H1 (cell line): Measurements from ENCODE around the gene ACKR1. TPM values are rescaled to one million over a fixed set of nuclear protein-coding genes. Genes with fewer than 3 reads are reported as not detected.

ENCODE experiments used
- CBX8 ChIP-seq: fragments of 300-800, 300-1000 bp; sonication (generic); IDR thresholded peaks from 2 replicates; pipeline ENCODE4 v1.7.1; 2016; ENCODE audit warnings: low read depth, low read length, borderline replicate concordance
- CHD7 ChIP-seq: fragments of 300-600 bp; sonication (generic); IDR thresholded peaks from 2 replicates; pipeline ENCODE4 v1.7.1; 2012; ENCODE audit warnings: low read length, moderate library complexity, mild to moderate bottlenecking, inconsistent platforms; ENCODE audit not compliant: insufficient replicate concordance
- E2F6 ChIP-seq: IDR thresholded peaks from 2 replicates; pipeline ENCODE4 v1.6.1; 2012; ENCODE audit warnings: inconsistent platforms
- HDAC6 ChIP-seq: IDR thresholded peaks from one replicate; pipeline ENCODE4 v1.7.1; 2012; ENCODE audit warnings: low read depth, mild to moderate bottlenecking, inconsistent platforms, low read length, moderate library complexity
- JUND ChIP-seq: IDR thresholded peaks from 2 replicates; pipeline ENCODE4 v1.6.1; 2011; ENCODE audit warnings: mild to moderate bottlenecking, improper control_type of control experiment, low read length
- PHF8 ChIP-seq: fragments of 200-600 bp; sonication (generic); conservative IDR thresholded peaks from 2 replicates; pipeline ENCODE4 v1.7.1; 2012; ENCODE audit warnings: low read depth, mild to moderate bottlenecking, inconsistent platforms, low read length, moderate library complexity
- SIN3A ChIP-seq, 2 experiments: IDR thresholded peaks in 1 of 2; conservative IDR thresholded peaks in 1 of 2; 2 replicates each; pipeline ENCODE4 v1.6.1; 2011 to 2012; ENCODE audit warnings: low read length in 2 of 2, improper control_type of control experiment in 1 of 2, low read depth in 1 of 2, mild to moderate bottlenecking in 1 of 2
- SP4 ChIP-seq: IDR thresholded peaks from 2 replicates; pipeline ENCODE4 v1.6.1; 2012; ENCODE audit warnings: low read length, inconsistent platforms
- TCF12 ChIP-seq: IDR thresholded peaks from 2 replicates; pipeline ENCODE4 v1.6.1; 2011; ENCODE audit warnings: low read depth, mild to moderate bottlenecking, low read length
- polyA plus RNA-seq, 7 experiments: library from polyadenylated mRNA; depleted of rRNA in 3 of 7; stranded (reverse) in 5 of 7; unstranded in 2 of 7; fragments of >200 nt in 5 of 7; fragments of 200-250 nt in 2 of 7; gene quantifications; 1 replicate in 5 of 7; 2 replicates in 1 of 7; 4 replicates in 1 of 7; pipeline versions ENCODE4 v1.2.1 to v1.2.3, GENCODE V29; 2011 to 2013; ENCODE audit warnings: missing spikeins in 2 of 7, mixed read lengths in 2 of 7
- total RNA-seq: library from RNA; stranded (reverse); fragmentation: NEBNext Ultra II Directional; extraction: Animal tissue kit (Norgen Biotek cat#: 25700); gene quantifications from 2 replicates; pipeline ENCODE4 v1.2.1, GENCODE V29; 2021
- TF ChIP-seq, protein P1 (sequence below): IDR thresholded peaks from 2 replicates; pipeline ENCODE4 v1.6.1; 2011; ENCODE audit warnings: low read length, improper control_type of control experiment

The ACKR1 gene
- total and polyA plus RNA-seq, 2 of the 8 experiments (the other 6 are each of a cell fraction or from before 2014, with no cell fraction given): 0.61 to 1.00 TPM

- TF ChIP-seq CHD7 (no peak), SIN3A (conservative IDR thresholded peaks at IDR 0.05 in 1 of 2, IDR thresholded peaks at IDR 0.05 in 1 of 2; ENCODE audit: low read depth in 1 of 2, low read length in 2 of 2) (no peak), SP4 (no peak), CBX8 (no peak), PHF8 (no peak), JUND (no peak), TCF12 (no peak), HDAC6 (no peak), E2F6 (no peak)
- TF ChIP-seq, protein P1, sequence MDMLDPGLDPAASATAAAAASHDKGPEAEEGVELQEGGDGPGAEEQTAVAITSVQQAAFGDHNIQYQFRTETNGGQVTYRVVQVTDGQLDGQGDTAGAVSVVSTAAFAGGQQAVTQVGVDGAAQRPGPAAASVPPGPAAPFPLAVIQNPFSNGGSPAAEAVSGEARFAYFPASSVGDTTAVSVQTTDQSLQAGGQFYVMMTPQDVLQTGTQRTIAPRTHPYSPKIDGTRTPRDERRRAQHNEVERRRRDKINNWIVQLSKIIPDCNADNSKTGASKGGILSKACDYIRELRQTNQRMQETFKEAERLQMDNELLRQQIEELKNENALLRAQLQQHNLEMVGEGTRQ: no peak
Measured at GRCh38 chr1:159228554-159228953, 23.9 kb downstream of the ACKR1 start (continued).
